AG09309 (cell line): ENCODE results near the gene TIA1.
"Not testable (repeated sequence)": the region's sequence is repeated elsewhere in the genome, so short reads cannot be mapped to it uniquely, and the experiment has no call there.

Experiments
- DNase-seq: peaks from one replicate; pipeline ENCODE4 v3.0.0-alpha.2; 2010; ENCODE audit warnings: low read depth
- H3K4me3 ChIP-seq: 2 replicates; pipeline ENCODE4 v1.5.1; 2011; ENCODE audit warnings: mild to moderate bottlenecking, low read depth, low read length, moderate library complexity; ENCODE audit not compliant: control insufficient read depth
- CTCF ChIP-seq: IDR thresholded peaks from 2 replicates; pipeline ENCODE4 v1.5.1; 2011; ENCODE audit warnings: mild to moderate bottlenecking, low read depth, low read length, inconsistent platforms; ENCODE audit not compliant: insufficient read depth, control insufficient read depth; ENCODE audit errors: missing control alignments

The TIA1 gene

GRCh38 chr2:70242552-70242951 lies 5.9 kb downstream of the TIA1 start:
- TF ChIP-seq CTCF, result no peak

GRCh38 chr2:70241340-70241739 lies 7.1 kb downstream of the TIA1 start:
- no peak for DNase-seq
- TF ChIP-seq CTCF, result no peak
- no peak overlapping the region for H3K4me3 ChIP-seq

More at GRCh38 chr2:70242552-70242951, 5.9 kb downstream of the TIA1 start:
- no peak for DNase-seq
- no peak overlapping the region for H3K4me3 ChIP-seq

GRCh38 chr2:70240599-70240998 lies 7.8 kb downstream of the TIA1 start:
- TF ChIP-seq CTCF, result no peak
- H3K4me3 ChIP-seq, result no peak overlapping the region
- no peak for DNase-seq

GRCh38 chr2:70233926-70234325 lies 14.5 kb downstream of the TIA1 start:
- DNase-seq, result no peak
- no peak overlapping the region for H3K4me3 ChIP-seq
- TF ChIP-seq CTCF, result no peak

- TF ChIP-seq CTCF, result no peak
- no peak for DNase-seq
- no peak overlapping the region for H3K4me3 ChIP-seq
Measured at GRCh38 chr2:70226781-70227180, 21.6 kb downstream of the TIA1 start.

- not testable (repeated sequence) for H3K4me3 ChIP-seq, DNase-seq
Measured at GRCh38 chr2:70223305-70223704, 25.1 kb downstream of the TIA1 start.

- DNase-seq, result peak; percentile 67
- H3K4me3 ChIP-seq, result no peak overlapping the region
- no peak for TF ChIP-seq CTCF
Measured at GRCh38 chr2:70214953-70215549, 33.4 kb downstream of the TIA1 start.
